Uterus (tissue), 2 donors: ENCODE measurements around the gene MYG1.

ENCODE experiments used
- POLR2A ChIP-seq, 2 donors: fragments of 450-650 bp; IDR thresholded peaks; one replicate each; pipeline ENCODE4 v1.6.1; 2016; ENCODE audit warnings: antibody characterized with exemption in 2 of 2, mild to moderate bottlenecking in 1 of 2, moderate library complexity in 1 of 2
- TF ChIP-seq, protein P1 (sequence below), 4 experiments: fragments of 200-600 bp in 2 of 4; fragments of 450-650 bp in 2 of 4; sonication (generic) in 2 of 4; IDR thresholded peaks; one replicate each; pipeline ENCODE4 v1.5.1; 2016 to 2019; ENCODE audit warnings: antibody characterized with exemption in 4 of 4, mild to moderate bottlenecking in 2 of 4, moderate library complexity in 1 of 4

DNA sequence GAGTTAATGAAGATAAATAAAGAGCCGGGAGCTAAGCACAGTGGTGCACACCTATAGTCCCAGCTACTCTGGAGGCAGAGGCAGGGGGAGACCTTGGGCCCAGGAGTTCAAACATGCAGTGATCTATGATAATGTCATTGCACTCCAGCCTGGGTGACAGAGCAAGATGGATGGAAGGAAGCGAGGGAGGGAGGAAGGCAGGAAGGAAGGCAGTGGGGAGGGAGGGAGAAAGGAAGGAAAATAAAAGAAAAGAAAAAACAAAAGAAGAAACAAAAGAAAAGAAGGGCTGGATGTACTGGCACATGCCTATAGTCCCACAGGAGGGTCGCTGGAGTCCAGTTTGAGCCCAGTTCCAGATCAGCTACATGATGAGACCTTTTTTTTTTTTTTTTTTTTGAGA, 55.6 kb downstream of the MYG1 start:
- TF ChIP-seq, protein P1, sequence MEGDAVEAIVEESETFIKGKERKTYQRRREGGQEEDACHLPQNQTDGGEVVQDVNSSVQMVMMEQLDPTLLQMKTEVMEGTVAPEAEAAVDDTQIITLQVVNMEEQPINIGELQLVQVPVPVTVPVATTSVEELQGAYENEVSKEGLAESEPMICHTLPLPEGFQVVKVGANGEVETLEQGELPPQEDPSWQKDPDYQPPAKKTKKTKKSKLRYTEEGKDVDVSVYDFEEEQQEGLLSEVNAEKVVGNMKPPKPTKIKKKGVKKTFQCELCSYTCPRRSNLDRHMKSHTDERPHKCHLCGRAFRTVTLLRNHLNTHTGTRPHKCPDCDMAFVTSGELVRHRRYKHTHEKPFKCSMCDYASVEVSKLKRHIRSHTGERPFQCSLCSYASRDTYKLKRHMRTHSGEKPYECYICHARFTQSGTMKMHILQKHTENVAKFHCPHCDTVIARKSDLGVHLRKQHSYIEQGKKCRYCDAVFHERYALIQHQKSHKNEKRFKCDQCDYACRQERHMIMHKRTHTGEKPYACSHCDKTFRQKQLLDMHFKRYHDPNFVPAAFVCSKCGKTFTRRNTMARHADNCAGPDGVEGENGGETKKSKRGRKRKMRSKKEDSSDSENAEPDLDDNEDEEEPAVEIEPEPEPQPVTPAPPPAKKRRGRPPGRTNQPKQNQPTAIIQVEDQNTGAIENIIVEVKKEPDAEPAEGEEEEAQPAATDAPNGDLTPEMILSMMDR (IDR thresholded peaks at IDR 0.05) = no peak
- TF ChIP-seq POLR2A (IDR thresholded peaks at IDR 0.05) = no peak
